RWPE1 (cell line): ENCODE results near the gene OR10P1.

ENCODE experiments used
- CTCF ChIA-PET: fragments of 350-600 bp; sonication (Branson Sonifier 250); formaldehyde crosslinking; extraction: SDS; loops from one replicate; lab custom pipeline; 2021; lab: Yijun Ruan, JAX
- POLR2A ChIA-PET: fragments of 400-600 bp; formaldehyde crosslinking; extraction: SDS; loops from one replicate; lab custom pipeline; 2020; ENCODE audit warnings: antibody characterized with exemption; ENCODE audit not compliant: low non-redundant PET; lab: Yijun Ruan, JAX
- DNase-seq: peaks from one replicate; pipeline ENCODE4 v3.0.0; 2012; ENCODE audit warnings: low spot score
- H3K27ac ChIP-seq: fragments of 450-650 bp; 2 replicates; pipeline ENCODE4 v1.5.1; 2017
- TF ChIP-seq, protein P1 (sequence below): fragments of 450-650 bp; conservative IDR thresholded peaks from 2 replicates; pipeline ENCODE4 v1.5.1; 2017; ENCODE audit warnings: low read depth, mild to moderate bottlenecking

OR10P1 gene

DNA sequence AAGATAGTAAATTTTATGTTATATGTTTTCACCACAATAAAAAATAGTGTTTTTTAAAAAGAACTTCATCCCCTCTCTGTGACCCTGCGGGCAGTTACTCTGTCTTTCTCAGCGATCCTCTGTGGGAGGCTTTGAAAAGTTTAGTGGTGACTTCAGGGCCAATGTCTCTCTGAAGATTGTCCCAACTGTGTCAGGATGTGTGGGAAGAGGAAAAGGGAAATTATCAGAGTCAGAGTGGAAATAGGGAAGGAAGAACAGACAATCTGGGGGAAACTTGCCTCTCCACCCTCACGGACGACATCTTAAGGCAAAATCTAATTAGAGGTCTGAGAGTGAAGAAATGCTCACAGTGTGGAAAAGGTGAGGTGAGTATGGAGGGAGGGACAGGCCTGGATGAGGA, 3.5 kb upstream of the OR10P1 start:
- H3K27ac ChIP-seq = no peak overlapping the region
- TF ChIP-seq, protein P1, sequence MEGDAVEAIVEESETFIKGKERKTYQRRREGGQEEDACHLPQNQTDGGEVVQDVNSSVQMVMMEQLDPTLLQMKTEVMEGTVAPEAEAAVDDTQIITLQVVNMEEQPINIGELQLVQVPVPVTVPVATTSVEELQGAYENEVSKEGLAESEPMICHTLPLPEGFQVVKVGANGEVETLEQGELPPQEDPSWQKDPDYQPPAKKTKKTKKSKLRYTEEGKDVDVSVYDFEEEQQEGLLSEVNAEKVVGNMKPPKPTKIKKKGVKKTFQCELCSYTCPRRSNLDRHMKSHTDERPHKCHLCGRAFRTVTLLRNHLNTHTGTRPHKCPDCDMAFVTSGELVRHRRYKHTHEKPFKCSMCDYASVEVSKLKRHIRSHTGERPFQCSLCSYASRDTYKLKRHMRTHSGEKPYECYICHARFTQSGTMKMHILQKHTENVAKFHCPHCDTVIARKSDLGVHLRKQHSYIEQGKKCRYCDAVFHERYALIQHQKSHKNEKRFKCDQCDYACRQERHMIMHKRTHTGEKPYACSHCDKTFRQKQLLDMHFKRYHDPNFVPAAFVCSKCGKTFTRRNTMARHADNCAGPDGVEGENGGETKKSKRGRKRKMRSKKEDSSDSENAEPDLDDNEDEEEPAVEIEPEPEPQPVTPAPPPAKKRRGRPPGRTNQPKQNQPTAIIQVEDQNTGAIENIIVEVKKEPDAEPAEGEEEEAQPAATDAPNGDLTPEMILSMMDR = no peak
- CTCF ChIA-PET = interaction anchor here (1.5 kb wide), 1 partner anchor 13 kb away, joined by 4 read pairs; no protein-coding TSS in a partner anchor
- no peak for DNase-seq
- POLR2A ChIA-PET = no interaction called here

DNA sequence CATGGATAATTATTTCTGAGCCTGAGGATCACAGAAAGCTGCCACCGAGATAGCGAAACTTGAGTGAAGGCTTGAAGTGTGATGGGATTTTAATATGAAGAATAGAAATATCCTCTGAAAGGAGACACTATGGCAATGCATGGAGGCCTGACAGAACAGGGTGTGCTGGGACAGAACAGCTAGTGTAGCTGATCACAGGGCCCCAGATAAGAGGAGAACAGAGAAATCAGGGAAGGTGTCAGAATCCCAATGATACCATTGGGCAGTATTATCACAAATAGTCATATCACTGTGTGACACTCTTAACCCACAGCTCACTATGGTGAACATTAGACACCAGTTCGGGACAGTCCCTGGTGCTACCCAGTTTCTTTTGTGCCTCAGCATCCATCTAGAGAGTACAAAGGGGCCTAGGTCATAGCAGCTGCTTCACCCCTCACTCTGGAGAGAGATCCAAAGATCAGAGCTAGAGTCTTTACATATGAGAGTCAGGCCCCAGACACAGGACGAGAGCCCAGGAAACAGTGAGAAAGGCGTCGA, 506 bp upstream of the OR10P1 start:
- DNase-seq = no peak
- H3K27ac ChIP-seq = no peak overlapping the region
- CTCF ChIA-PET = no interaction called here
- POLR2A ChIA-PET = no interaction called here
- TF ChIP-seq, protein P1 = no peak

DNA sequence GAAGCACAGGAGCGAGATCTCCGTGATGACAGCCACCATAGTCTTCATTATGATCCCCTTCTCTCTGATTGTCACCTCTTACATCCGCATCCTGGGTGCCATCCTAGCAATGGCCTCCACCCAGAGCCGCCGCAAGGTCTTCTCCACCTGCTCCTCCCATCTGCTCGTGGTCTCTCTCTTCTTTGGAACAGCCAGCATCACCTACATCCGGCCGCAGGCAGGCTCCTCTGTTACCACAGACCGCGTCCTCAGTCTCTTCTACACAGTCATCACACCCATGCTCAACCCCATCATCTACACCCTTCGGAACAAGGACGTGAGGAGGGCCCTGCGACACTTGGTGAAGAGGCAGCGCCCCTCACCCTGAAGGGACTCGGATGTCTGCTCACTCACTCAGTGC, 775 bp downstream of the OR10P1 start:
- CTCF ChIA-PET = interaction anchor here (0.6 kb wide), 2 partner anchors 301 to 494 kb away, joined by 3 read pairs; no protein-coding TSS in a partner anchor
- H3K27ac ChIP-seq = no peak overlapping the region
- TF ChIP-seq, protein P1 = no peak
- DNase-seq = no peak
- POLR2A ChIA-PET = no interaction called here

GRCh38 chr12:55641595-55641994, 4.9 kb downstream of the OR10P1 start:
- TF ChIP-seq, protein P1 = no peak
- H3K27ac ChIP-seq = no peak overlapping the region
- ChIA-PET POLR2A (no interaction called here), CTCF (no interaction called here)
- DNase-seq = no peak

GRCh38 chr12:55642267-55642666, 5.6 kb downstream of the OR10P1 start:
- no peak overlapping the region for H3K27ac ChIP-seq
- DNase-seq = no peak
- TF ChIP-seq, protein P1 = no peak
- POLR2A ChIA-PET = no interaction called here
- CTCF ChIA-PET = no interaction called here

- no peak for DNase-seq
- TF ChIP-seq, protein P1 = no peak
- CTCF ChIA-PET = no interaction called here
- POLR2A ChIA-PET = no interaction called here
- no peak overlapping the region for H3K27ac ChIP-seq
Measured at GRCh38 chr12:55642669-55643068, 6.0 kb downstream of the OR10P1 start.
